Panc1 (cell line): Measurements from ENCODE around the gene TRPM1. TPM values are rescaled to one million over a fixed set of nuclear protein-coding genes. Genes with fewer than 3 reads are reported as not detected.

ENCODE experiments used
- ATAC-seq: fragments of 200-7000 bp; cut with Tn5 transposase; 2 replicates; pipeline ENCODE4 v1.9.1; 2020; ENCODE audit warnings: mild to moderate bottlenecking, moderate library complexity
- BruUV-seq: library from RNA; stranded (reverse); fragments of 400-500 nt; replicated peaks from 2 replicates; lab custom pipeline; 2021; lab: Mats Ljungman, UMichigan
- CTCF ChIA-PET: fragments of 300-600 bp; sonication (Branson Sonifier 250); formaldehyde crosslinking; loops from one replicate; lab custom pipeline; 2022; ENCODE audit warnings: antibody characterized with exemption; lab: Charles Lee
- POLR2A ChIA-PET: fragments of 300-600 bp; sonication (Branson Sonifier 250); formaldehyde crosslinking; loops from one replicate; lab custom pipeline; 2022; ENCODE audit warnings: antibody characterized with exemption; lab: Charles Lee
- DNase-seq: peaks from one replicate; pipeline ENCODE4 v3.0.0-alpha.2; 2010; ENCODE audit warnings: low read depth, low spot score
- H3K27ac ChIP-seq: 2 replicates; pipeline ENCODE4 v1.5.1; 2011; ENCODE audit warnings: mild to moderate bottlenecking, low read length, inconsistent platforms
- H3K27me3 ChIP-seq: fragments of 200-500 bp; sonication (Bioruptor generic); 2 replicates; pipeline ENCODE4 v1.6.0; 2014; ENCODE audit warnings: low read length, inconsistent platforms; ENCODE audit not compliant: control insufficient read depth, insufficient read depth
- H3K36me3 ChIP-seq: fragments of 200-500 bp; sonication (Bioruptor generic); 2 replicates; pipeline ENCODE4 v1.5.1; 2014; ENCODE audit warnings: inconsistent platforms, mild to moderate bottlenecking, low read length, moderate library complexity; ENCODE audit not compliant: control insufficient read depth, insufficient read depth
- H3K4me1 ChIP-seq: 2 replicates; pipeline ENCODE4 v1.5.1; 2011; ENCODE audit warnings: inconsistent platforms, mild to moderate bottlenecking, low read length, moderate library complexity; ENCODE audit not compliant: control insufficient read depth, insufficient read depth
- H3K4me3 ChIP-seq, 2 experiments: 2 replicates each; pipeline ENCODE4 v1.5.1; 2011 to 2012; ENCODE audit warnings: low read depth in 2 of 2, low read length in 2 of 2, mild to moderate bottlenecking in 2 of 2, inconsistent platforms in 1 of 2, moderate library complexity in 1 of 2
- H3K9me3 ChIP-seq: fragments of 200-500 bp; sonication (Bioruptor generic); 2 replicates; pipeline ENCODE4 v1.5.1; 2014; ENCODE audit warnings: low read depth, mild to moderate bottlenecking, inconsistent platforms, low read length, moderate library complexity; ENCODE audit not compliant: control insufficient read depth, insufficient read depth
- POLR2AphosphoS5 ChIP-seq: IDR thresholded peaks from 2 replicates; pipeline ENCODE4 v1.6.1; 2012; ENCODE audit warnings: mild to moderate bottlenecking, low read depth, low read length, moderate library complexity
- SIN3A ChIP-seq: IDR thresholded peaks from 2 replicates; pipeline ENCODE4 v1.6.1; 2012; ENCODE audit warnings: low read depth, mild to moderate bottlenecking, low read length, moderate library complexity, borderline replicate concordance; ENCODE audit not compliant: insufficient read depth
- TCF7L2 ChIP-seq: IDR thresholded peaks from 2 replicates; pipeline ENCODE4 v1.6.1; 2011; ENCODE audit warnings: mild to moderate bottlenecking, low read depth, low read length, inconsistent platforms
- in situ Hi-C: cut with HindIII; loops from 2 replicates; pipeline ENCODE4 v1.10.0; 2016; ENCODE audit warnings: low sequenced_read_pairs, low pct_unique_long_range_greater_than_20kb
- intact Hi-C: fragments of 100-400 bp; cut with micrococcal nuclease; formaldehyde crosslinking; loops from one replicate; pipeline ENCODE4 v1.10.0; 2022; ENCODE audit not compliant: unreplicated experiment
- total RNA-seq: library from RNA; stranded (reverse); gene quantifications from one replicate; pipeline ENCODE4 v1.2.1, GENCODE V29; 2021; ENCODE audit not compliant: unreplicated experiment
- TF ChIP-seq, protein P1 (sequence below), 2 experiments: IDR thresholded peaks; 2 replicates each; pipeline ENCODE4 v1.6.1; 2011 to 2012; ENCODE audit warnings: low read depth in 2 of 2, control low read depth in 1 of 2, low read length in 1 of 2, mild to moderate bottlenecking in 1 of 2, moderate library complexity in 1 of 2; ENCODE audit not compliant: insufficient read depth in 1 of 2
- TF ChIP-seq, protein P2 (sequence below): fragments of 450-650 bp; IDR thresholded peaks from 2 replicates; pipeline ENCODE4 v1.5.1; 2017; ENCODE audit warnings: mild to moderate bottlenecking

The TRPM1 gene
- total RNA-seq, 1 experiment from 2014 or later, result not detected

DNA sequence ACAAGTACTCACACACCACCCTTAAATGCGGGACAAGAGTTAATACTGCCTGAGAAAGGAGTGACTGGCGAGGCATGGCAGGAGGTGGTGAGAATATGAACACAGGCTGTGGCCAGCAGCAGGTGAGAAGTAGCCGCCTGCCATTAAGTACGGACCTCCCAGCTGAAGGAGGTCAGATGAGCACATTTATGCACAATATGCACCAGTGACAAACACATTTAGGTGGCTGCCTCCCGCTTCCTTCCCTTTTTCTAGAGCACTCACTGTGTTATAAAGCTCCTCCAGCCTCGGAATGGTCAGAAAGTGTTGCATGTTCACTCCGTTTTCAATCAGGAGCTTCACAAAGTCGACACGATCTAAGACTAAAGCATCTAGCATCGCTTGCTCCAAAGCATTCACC, 52.4 kb downstream of the TRPM1 start:
- Histone ChIP-seq H3K27ac (no peak overlapping the region), H3K27me3 (peaks cover 4% of the 10 kb centered on the region; the same call in 1 of the 2 replicates), H3K4me3 (no peak overlapping the region), H3K4me1 (no peaks in the 10 kb centered on the region), H3K9me3 (no peaks in the 10 kb centered on the region), H3K36me3 (no peaks in the 10 kb centered on the region)
- ChIA-PET POLR2A (no interaction called here), CTCF (no interaction called here)
- intact Hi-C loops, result no loop called here
- TF ChIP-seq, protein P1, sequence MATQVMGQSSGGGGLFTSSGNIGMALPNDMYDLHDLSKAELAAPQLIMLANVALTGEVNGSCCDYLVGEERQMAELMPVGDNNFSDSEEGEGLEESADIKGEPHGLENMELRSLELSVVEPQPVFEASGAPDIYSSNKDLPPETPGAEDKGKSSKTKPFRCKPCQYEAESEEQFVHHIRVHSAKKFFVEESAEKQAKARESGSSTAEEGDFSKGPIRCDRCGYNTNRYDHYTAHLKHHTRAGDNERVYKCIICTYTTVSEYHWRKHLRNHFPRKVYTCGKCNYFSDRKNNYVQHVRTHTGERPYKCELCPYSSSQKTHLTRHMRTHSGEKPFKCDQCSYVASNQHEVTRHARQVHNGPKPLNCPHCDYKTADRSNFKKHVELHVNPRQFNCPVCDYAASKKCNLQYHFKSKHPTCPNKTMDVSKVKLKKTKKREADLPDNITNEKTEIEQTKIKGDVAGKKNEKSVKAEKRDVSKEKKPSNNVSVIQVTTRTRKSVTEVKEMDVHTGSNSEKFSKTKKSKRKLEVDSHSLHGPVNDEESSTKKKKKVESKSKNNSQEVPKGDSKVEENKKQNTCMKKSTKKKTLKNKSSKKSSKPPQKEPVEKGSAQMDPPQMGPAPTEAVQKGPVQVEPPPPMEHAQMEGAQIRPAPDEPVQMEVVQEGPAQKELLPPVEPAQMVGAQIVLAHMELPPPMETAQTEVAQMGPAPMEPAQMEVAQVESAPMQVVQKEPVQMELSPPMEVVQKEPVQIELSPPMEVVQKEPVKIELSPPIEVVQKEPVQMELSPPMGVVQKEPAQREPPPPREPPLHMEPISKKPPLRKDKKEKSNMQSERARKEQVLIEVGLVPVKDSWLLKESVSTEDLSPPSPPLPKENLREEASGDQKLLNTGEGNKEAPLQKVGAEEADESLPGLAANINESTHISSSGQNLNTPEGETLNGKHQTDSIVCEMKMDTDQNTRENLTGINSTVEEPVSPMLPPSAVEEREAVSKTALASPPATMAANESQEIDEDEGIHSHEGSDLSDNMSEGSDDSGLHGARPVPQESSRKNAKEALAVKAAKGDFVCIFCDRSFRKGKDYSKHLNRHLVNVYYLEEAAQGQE (IDR thresholded peaks at IDR 0.05; ENCODE audit: insufficient read depth in 1 of 2, low read depth in 2 of 2, low read length in 1 of 2), result no peak
- TF ChIP-seq TCF7L2, result no peak
- in situ Hi-C loops, result no loop called here
- DNase-seq (no peak), ATAC-seq (no peak)
- no TSS peak for BruUV-seq

DNA sequence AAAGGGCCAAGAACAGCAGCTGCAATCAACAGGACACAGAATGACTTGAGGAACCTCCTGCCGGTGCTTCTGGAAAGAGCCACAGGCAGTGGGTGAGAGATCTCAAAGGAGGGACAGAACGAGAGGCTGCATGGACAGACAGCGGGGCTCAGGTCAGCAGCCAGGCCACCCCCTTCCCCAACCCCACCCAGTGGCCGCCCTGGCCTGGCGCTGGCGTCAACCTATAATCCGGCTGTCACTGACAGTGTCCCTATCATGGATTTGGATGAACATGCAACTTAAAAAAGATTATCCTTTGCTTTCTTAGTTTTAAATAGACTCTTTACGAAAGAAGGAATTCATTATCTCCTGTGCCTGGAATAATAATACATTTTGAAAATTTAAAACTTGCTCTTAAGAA, 54.1 kb downstream of the TRPM1 start:
- no peaks in the 10 kb centered on the region for H3K4me1 ChIP-seq
- in situ Hi-C loops, result no loop called here
- ChIA-PET CTCF (no interaction called here), POLR2A (no interaction called here)
- H3K9me3 ChIP-seq, result no peaks in the 10 kb centered on the region
- BruUV-seq, result no TSS peak
- H3K27ac ChIP-seq, result no peak overlapping the region
- TF ChIP-seq, protein P1 (IDR thresholded peaks at IDR 0.05; ENCODE audit: insufficient read depth in 1 of 2, low read depth in 2 of 2, low read length in 1 of 2), result no peak
- no peak for TF ChIP-seq SIN3A
- TF ChIP-seq, protein P2, sequence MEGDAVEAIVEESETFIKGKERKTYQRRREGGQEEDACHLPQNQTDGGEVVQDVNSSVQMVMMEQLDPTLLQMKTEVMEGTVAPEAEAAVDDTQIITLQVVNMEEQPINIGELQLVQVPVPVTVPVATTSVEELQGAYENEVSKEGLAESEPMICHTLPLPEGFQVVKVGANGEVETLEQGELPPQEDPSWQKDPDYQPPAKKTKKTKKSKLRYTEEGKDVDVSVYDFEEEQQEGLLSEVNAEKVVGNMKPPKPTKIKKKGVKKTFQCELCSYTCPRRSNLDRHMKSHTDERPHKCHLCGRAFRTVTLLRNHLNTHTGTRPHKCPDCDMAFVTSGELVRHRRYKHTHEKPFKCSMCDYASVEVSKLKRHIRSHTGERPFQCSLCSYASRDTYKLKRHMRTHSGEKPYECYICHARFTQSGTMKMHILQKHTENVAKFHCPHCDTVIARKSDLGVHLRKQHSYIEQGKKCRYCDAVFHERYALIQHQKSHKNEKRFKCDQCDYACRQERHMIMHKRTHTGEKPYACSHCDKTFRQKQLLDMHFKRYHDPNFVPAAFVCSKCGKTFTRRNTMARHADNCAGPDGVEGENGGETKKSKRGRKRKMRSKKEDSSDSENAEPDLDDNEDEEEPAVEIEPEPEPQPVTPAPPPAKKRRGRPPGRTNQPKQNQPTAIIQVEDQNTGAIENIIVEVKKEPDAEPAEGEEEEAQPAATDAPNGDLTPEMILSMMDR, result no peak
- TF ChIP-seq TCF7L2, result no peak
- no peak for TF ChIP-seq POLR2AphosphoS5
- H3K27me3 ChIP-seq, result peaks cover 4% of the 10 kb centered on the region; the same call in 1 of the 2 replicates
- H3K36me3 ChIP-seq, result no peaks in the 10 kb centered on the region
- intact Hi-C loops, result no loop called here
- DNase-seq, result no peak
- H3K4me3 ChIP-seq, result no peak overlapping the region
- no peak for ATAC-seq
